GM23338 (cell line): Measurements from ENCODE around the gene SLC44A4.

ENCODE experiments used
- CREB1 ChIP-seq: fragments of 250-450 bp; sonication (Bioruptor Pico); IDR thresholded peaks from 2 replicates; pipeline ENCODE4 v1.5.0; 2020; ENCODE audit warnings: low read depth, mild to moderate bottlenecking, moderate library complexity
- EZH2 ChIP-seq: fragments of 200-600 bp; sonication (generic); IDR thresholded peaks from one replicate; pipeline ENCODE4 v1.8.0; 2017; ENCODE audit warnings: antibody characterized with exemption, mild to moderate bottlenecking, low read depth; ENCODE audit not compliant: unreplicated experiment
- EZH2phosphoT487 ChIP-seq: fragments of 200-600 bp; sonication (generic); IDR thresholded peaks from one replicate; pipeline ENCODE4 v1.8.1; 2018; ENCODE audit warnings: antibody characterized with exemption; ENCODE audit not compliant: unreplicated experiment
- POLR2AphosphoS5 ChIP-seq: IDR thresholded peaks from 2 replicates; pipeline ENCODE4 v1.6.1; 2016; ENCODE audit warnings: antibody characterized with exemption, low read depth
- REST ChIP-seq: IDR thresholded peaks from one replicate; pipeline ENCODE4 v1.6.1; 2018; ENCODE audit warnings: antibody characterized with exemption; ENCODE audit not compliant: unreplicated experiment
- ZNF114 ChIP-seq: fragments of 250-450 bp; sonication (Bioruptor Pico); IDR thresholded peaks from 2 replicates; pipeline ENCODE4 v1.5.0; 2020; ENCODE audit warnings: mild to moderate bottlenecking, moderate library complexity
- TF ChIP-seq, protein P1 (sequence below), 2 experiments: fragments of 200-600 bp in 1 of 2; sonication (generic) in 1 of 2; conservative IDR thresholded peaks; 2 replicates each; pipeline versions ENCODE4 v1.5.1 to v1.6.1; 2016 to 2017; ENCODE audit warnings: antibody characterized with exemption in 2 of 2, low read depth in 2 of 2, mild to moderate bottlenecking in 2 of 2, moderate library complexity in 1 of 2

GRCh38 chr6:31899882-31900722, 21.3 kb upstream of the SLC44A4 start:
- TF ChIP-seq POLR2AphosphoS5 (no peak), EZH2 (no peak), EZH2phosphoT487 (no peak), REST (no peak), CREB1 (no peak), ZNF114 (no peak)
- TF ChIP-seq, protein P1, sequence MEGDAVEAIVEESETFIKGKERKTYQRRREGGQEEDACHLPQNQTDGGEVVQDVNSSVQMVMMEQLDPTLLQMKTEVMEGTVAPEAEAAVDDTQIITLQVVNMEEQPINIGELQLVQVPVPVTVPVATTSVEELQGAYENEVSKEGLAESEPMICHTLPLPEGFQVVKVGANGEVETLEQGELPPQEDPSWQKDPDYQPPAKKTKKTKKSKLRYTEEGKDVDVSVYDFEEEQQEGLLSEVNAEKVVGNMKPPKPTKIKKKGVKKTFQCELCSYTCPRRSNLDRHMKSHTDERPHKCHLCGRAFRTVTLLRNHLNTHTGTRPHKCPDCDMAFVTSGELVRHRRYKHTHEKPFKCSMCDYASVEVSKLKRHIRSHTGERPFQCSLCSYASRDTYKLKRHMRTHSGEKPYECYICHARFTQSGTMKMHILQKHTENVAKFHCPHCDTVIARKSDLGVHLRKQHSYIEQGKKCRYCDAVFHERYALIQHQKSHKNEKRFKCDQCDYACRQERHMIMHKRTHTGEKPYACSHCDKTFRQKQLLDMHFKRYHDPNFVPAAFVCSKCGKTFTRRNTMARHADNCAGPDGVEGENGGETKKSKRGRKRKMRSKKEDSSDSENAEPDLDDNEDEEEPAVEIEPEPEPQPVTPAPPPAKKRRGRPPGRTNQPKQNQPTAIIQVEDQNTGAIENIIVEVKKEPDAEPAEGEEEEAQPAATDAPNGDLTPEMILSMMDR (conservative IDR thresholded peaks at IDR 0.05; ENCODE audit: low read depth in 2 of 2): no peak
